ENCODE results near the gene LRRC18.

Gene LRRC18

GRCh38 chr10:48945441-48946130, 5.9 kb upstream of the LRRC18 start:
- DNase-seq, result peak; percentile 33

GRCh38 chr10:48944171-48944570, 4.5 kb upstream of the LRRC18 start:
- DNase-seq, result no peak

GRCh38 chr10:48943096-48943495, 3.5 kb upstream of the LRRC18 start:
- DNase-seq, result no peak

- DNase-seq, result no peak
These were observed 1.9 kb upstream of the LRRC18 start for GRCh38 chr10:48941427-48942075.

GRCh38 chr10:48940958-48941357, 1.3 kb upstream of the LRRC18 start:
- DNase-seq, result peak; percentile 67

- DNase-seq, result no peak
These were observed 732 bp upstream of the LRRC18 start for GRCh38 chr10:48940372-48940771.

- no peak for DNase-seq
These were observed 577 bp downstream of the LRRC18 start for GRCh38 chr10:48938990-48939536.

GRCh38 chr10:48938281-48938680, 1.4 kb downstream of the LRRC18 start:
- no peak for DNase-seq

GRCh38 chr10:48937796-48938195, 1.8 kb downstream of the LRRC18 start:
- DNase-seq, result no peak

GRCh38 chr10:48935577-48935976, 4.1 kb downstream of the LRRC18 start:
- peak; percentile 19 for DNase-seq

GRCh38 chr10:48934672-48935501, 4.8 kb downstream of the LRRC18 start:
- peak; percentile 57 for DNase-seq

- DNase-seq, result no peak
These were observed 6.6 kb downstream of the LRRC18 start for GRCh38 chr10:48932831-48933664.

- no peak for DNase-seq
These were observed 8.5 kb downstream of the LRRC18 start for GRCh38 chr10:48931188-48931587.

GRCh38 chr10:48929413-48929990, 10.1 kb downstream of the LRRC18 start:
- no peak for DNase-seq

GRCh38 chr10:48926764-48927540, 12.7 kb downstream of the LRRC18 start:
- DNase-seq, result peak; percentile 3

- no peak for DNase-seq
These were observed 13.4 kb downstream of the LRRC18 start for GRCh38 chr10:48926255-48926654.

GRCh38 chr10:48924988-48925387, 14.7 kb downstream of the LRRC18 start:
- no peak for DNase-seq

GRCh38 chr10:48923748-48924147, 15.9 kb downstream of the LRRC18 start:
- DNase-seq, result peak; percentile 17

GRCh38 chr10:48913674-48914073, 26.0 kb downstream of the LRRC18 start:
- no peak for DNase-seq

- no peak for DNase-seq
These were observed 29.1 kb downstream of the LRRC18 start for GRCh38 chr10:48910548-48910947.

GRCh38 chr10:48907730-48908129, 31.9 kb downstream of the LRRC18 start:
- DNase-seq, result no peak
